T-helper 9 cell (primary cell): ENCODE measurements around the gene PARD3.

Source experiments
- DNase-seq: peaks from one replicate; pipeline ENCODE4 v3.0.0-alpha.2; 2020

Gene PARD3

DNA sequence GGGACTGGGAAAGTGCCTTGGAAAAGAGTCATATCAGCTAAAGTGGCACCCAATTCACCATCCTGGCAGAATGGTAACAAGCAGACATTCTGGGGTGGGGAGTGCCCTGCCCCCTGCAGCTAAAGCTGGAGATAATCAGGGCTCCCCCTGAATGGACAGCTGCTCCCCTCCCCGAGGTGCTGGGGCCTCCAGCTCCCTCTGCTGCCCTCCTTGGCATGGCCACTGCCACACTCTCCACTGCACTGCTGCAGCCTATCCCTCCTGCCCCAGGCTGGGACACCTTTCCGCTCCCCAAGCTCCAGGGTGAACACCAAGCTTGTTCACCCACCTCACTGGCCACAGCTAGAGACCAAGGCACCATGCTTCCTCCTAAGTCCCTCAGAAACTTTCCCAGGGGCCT is 9.8 kb upstream of the PARD3 start:
- DNase-seq = no peak

DNA sequence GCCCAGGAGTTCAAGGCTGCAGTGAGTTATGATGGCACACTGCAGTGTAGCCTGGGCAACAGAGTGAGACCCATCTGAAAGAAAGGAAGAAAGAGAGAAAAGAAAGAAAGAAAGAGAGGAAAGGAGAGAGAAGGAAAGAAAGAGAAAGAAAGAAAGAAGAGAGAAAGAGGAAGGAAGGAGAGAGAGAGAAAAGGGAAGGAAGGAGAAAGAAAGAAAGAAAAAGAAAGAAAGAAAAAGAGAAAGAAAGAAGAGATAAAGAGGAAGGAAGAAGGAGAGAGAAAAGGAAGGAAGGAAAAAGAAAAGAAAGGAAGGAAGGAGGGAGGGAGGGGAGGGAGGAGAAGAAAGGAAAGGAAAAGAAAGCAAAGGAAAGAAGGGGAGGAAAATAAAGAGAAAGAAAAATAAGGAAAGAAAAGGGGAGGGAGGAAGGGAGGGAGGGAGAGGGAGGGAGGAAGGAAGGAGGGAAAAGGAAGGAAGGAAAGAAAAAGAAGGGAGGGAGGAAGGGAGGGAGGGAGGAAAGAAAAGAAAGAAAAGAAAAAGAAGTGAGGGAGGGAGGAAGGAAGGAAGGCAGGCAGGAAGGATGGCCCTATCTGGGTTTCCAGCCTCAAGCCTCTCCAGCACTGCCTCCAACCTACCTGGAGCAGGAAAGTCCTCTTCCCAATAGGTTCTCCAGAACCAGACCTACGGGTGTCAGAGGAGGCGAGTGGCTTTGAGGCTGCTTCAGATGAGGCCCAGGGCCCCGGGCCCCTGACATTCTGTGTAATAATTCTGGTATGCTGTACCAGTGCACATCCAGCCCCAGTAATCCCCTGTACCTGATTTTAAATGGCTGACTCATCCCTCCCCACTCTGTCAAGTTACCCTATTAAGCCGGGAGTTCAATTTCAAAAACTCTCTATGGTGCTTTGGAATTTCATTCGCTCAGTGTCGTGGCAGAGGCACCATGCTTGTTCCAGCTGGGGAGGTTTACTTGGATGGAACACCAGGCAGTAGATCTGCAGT is 6.8 kb upstream of the PARD3 start:
- DNase-seq = no peak

DNA sequence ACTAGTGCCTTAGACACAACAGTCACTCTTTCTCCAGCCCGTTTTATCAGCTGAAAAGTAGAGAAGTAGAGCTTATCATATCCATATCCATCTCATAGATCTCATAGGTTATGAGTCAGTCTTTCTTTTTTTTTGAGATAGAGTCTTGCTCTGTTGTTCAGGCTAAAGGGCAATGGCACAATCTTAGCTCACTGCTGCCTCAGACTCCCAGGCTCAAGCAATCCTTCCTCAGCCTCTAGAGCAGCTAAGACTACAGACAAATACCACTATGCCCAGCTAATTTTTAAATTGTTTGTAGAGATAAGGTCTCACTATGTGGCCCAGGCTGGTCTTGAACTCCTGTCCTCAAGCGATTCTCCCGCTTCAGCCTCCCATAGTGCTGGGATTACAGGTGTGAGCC is 2.5 kb upstream of the PARD3 start:
- no peak for DNase-seq

DNA sequence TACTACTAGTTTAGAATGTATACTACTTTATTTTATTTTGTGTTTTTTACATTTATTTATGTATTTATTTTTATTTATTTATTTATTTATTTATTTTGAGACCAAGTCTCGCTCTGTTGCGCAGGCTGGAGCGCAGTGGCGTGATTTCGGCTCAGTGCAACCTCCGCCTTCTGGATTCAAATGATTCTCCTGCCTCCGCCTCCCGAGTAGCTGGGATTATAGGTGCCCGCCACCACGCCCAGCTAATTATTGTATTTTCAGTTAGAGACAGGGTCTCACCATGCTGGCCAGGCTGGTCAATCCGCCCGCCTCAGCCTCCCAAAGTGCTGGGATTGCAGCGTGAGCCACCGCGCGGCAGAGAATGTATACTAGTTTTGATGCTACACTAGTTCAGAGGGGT is 2.0 kb upstream of the PARD3 start:
- no peak for DNase-seq

DNA sequence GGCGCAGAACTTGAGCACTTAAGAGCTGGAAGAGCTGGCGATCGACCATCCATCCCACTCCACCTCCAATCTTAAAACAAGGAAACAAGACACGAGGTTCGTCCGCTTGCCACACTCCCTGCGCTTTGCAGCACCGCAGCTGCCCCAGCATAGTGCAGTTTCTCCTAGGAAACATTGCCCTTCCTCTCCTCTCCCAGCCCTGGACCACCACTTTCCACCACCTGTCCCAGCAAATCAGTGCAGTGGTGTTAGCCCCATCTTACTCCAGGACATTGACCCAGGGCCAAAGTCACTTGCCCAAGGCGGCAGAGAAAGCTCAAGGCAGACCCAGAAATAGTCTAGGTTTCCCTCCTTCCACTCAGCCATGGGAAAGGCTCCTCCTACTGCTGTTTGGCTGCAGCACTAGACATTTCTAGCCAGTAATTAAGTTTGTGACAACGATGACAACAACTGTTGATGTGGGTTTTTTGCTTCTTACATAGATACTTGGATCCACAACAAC is 1.5 kb upstream of the PARD3 start:
- no peak for DNase-seq

DNA sequence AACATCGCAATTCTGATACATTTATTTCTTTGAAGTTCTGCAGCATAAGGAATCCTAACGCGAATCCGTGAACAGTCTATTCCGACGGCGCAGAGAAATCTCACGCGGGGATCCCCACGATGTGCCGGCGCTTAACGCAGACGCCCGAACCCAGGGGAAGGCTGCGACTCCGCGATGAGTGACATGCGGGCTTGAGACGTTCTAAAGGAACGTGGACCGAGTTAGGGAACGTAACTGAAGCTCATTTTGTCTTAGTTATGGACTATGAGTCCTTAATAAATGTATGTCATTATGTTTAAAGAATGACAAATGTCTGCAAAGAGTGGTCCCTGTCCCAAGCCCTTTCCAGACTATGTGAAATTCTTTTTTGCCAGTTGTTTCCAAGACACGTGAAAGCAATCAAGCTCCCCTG is 995 bp upstream of the PARD3 start:
- no peak for DNase-seq

DNA sequence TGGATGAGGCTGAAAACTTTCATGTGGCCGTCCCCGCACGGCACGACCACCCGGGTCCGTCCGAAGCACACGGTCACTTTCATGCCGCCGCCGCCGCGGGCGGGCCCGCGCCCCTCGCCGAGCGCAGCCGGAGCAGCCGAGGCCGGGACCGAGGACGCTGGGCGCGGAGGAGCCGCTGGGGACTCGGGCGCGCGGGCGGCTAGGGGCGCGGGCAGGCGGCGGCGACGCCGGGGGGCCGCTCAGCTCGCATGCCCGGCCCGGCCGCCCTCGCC is 247 bp downstream of the PARD3 start:
- DNase-seq = no peak

DNA sequence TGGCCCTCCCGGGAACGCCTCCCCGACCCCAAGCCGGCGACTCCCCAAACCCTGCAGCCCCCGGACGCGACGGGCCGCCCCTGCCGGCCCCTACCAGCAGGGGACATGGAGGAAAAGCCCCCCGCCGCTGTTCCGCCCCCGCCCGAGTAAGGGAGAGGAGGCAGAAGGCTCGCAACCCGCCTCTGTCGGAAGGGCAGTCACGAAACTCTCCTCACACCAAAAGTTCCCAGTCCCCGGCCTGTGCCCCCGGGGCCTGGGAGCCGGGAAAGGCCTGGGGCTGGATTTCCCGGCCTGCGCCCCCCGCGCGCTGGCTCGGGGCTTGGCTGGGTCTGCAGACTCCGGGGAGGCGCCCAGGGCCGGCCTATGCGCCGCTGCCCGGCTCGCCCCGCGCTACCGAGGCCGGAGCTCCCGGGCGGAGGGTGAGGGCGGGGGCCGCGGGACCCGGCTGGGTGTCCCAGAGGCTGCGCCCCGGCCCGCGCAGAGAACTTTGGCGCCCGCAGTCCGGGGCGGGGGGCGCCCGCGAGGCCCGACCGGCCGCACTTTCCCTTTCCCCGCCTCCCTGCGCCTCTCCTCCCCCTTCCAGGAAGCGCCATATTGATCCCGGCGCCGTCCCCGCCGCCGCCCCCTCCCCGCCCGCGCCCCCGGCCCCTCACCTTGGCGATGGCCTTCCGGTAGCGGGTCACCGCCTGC is 728 bp downstream of the PARD3 start:
- no peak for DNase-seq

DNA sequence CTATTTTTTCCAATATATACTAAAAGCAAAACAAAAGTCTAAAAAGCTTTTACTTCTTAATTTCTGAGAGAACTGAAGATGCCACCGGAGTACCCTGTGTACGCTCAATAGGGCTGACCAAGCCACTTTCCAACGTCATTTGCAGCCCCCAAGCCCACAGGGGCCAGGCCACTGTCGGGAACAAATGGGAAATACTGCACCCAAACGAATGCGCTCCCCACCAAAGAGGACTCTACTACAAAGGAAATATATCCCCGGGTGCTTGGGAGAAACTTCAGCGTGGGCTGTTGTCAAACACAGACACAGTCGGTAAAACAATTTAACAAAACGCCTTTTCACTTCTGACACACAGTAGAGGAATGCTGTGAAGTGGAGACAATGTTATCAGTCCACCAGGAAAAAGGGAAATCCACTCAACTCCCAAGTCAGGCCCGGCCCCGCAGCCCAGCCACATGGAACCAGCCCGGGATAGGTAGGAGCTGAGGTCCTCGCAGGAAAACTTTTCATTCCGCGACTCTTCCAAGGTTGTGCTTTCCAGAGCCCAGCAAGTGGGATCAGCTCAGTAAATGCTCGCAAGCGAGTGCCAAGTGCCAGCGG is 1.4 kb downstream of the PARD3 start:
- DNase-seq = no peak

DNA sequence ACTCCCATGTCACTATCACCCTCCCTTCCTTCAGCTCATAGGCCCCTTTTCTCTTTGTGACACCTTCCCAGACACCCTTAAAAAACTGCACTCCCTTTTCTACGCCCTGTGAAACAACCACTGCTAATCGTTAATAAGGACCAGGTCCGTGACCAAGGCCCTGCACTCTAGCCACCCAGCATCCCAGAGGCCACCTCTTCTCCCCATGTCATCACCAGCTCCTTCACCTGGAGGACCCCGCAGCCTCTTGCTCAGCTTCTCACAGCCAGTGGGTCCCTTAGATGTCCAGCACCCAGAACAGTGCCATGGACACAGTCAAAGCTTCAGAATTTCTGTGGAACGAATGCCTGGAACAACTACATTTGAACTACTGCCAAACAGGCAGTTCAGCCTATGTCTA is 2.3 kb downstream of the PARD3 start:
- DNase-seq = no peak

DNA sequence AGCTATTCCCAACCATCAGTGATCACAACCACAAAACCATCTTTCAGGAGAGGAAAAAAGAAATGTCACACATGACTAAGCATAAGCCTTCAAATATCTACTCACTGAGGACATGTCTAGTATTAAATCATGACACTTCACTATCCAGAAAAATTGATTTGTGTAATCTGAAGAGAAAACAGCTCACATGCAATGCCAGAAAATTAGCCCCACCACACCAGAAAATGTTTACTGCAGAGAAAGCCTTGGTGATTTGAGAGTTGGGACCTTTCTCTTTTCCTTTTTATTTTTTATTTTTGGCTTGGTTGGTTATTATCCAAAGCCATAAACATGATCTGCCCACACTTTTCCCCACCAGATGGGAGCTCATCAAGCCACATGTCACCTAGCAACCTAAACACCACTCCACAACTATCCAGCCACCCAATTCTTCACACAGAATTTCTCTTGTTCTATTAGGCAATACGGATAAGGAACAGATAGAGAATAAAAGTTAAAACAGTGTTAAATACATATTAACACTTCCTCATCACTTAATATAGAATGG is 3.1 kb downstream of the PARD3 start:
- DNase-seq = no peak

DNA sequence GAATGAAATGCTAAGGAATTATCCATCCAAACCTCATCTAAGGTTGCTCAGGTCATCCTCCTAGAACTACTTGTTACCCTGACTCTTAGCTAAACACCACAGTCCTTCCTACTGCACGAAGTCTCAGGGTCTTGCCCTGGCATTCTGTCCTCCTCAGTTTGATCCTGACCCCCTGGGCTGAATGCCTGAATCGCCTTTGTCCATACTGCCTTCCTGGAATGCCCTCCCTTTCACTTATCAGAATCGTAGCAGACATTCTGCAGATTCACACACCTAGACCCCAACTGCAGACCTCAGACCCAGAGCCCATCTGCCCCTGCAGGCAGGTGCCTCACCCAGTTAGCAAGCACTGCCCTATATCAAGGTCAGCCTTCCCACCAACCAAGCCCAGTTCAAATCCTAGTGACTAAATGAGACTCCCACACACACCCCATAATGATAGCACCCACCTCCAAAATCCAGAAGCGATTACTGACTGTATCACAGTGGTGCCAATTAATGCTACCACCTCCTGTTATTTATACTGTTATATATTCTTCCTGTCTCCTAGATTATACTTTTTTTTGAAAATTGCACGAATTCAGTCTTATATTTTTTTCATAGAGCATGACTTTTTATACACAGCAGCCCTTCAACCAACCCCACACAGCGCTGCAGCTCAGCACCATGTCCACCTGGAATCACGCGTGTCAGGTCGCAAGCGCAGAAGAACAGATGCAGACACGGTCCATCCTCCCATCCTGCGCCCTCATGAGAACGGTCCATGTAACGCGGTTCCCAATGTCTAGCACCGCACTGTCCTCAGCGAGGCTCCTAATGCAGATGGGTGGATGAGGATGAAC is 3.7 kb downstream of the PARD3 start:
- DNase-seq = no peak

DNA sequence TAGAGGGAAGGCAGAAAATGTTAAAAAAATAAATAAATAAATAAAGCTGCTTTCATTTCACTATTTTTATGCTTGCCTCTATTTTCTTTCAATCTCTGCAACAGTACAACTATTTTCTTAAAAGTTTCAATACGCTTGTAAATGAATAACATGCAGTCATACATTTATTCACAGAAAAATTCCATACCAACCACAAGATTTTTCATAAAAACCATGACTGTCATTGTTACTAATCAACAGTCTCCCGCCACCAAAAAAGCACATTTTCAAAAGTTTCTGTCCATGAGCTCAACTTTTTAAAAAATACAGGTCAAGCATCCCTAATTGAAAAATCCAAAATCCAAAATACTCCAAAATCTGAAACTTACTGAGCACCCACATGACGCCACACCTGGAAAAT is 5.3 kb downstream of the PARD3 start:
- no peak for DNase-seq

DNA sequence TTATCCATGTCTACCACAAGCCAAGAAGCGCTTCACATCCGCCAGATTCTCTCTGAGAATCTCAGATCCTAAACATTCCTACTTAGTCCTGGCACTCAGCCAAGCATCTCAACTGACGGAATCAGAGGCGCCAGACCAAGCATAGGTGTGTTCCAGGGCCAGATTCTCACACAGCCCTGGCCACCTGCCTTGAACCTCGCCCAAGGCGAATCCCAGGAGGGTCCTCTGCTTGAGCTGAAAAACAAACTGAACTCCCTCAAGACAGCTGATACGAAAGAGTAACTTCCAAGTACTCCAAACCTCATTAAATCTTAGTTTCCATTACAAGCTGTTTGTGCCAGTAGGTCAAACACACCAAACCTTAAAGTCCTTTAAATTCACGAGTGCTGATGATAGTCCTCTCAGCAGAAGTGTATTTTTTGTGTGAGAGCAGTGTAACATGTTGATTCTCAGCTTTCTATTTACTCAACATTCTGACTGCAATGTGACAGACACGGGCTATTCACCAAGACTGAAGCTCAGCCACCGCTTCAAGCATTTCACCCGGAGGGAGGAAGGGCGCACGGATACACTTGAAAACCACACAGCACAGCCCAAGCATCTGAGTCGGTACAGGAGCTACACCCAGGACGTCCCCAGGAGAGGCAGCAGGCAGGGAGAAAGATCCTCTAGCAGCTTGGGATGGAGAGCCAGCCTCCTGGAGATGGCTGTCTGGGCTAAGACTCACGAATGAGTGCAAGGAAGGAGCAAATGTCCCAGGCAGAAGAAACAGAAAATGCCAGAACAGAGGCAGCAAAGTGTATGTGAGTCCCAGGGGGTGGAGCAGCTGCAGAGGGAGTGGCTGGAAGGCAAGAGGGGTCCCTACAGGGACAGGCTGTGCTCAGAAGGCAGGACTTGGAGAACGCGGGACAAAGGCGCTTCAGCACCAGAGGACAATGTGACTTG is 6.0 kb downstream of the PARD3 start:
- DNase-seq = no peak

DNA sequence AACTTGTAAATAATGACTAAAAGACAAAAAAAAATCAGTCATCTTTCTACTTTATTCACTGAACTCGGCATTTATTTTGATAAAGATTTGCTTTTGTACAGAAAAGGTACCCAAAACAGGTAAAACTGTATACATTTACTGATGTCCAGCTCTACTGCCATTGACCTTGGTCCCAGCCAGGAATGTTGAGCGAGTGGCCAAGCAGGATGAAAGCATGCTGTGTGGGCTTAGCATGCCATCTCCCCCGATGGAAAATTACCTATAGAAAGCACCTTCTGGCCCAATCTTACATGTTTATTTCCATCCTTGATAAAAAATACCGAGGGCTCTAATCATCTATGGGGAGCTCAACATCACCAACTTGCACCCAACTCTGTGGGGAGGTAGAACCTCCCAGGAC is 6.8 kb downstream of the PARD3 start:
- no peak for DNase-seq

DNA sequence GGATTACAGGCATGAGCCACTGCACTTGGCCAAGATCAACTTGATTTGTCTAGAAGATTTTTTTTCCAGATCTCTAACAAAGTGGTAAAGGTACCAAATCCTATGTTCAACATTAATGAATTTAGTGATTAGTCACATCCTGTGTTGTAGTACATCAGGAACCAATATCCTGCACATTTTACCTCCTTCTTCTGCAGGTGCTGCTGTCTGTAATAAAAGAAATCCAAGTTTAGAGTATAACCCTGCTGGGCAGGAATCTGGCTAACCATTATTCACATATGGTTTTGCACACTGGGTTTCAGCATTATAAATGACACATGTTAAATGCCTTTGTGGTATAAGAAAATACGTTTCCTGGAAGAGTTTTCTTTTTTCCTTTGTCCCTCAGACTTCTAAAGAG is 10.8 kb downstream of the PARD3 start:
- no peak for DNase-seq

DNA sequence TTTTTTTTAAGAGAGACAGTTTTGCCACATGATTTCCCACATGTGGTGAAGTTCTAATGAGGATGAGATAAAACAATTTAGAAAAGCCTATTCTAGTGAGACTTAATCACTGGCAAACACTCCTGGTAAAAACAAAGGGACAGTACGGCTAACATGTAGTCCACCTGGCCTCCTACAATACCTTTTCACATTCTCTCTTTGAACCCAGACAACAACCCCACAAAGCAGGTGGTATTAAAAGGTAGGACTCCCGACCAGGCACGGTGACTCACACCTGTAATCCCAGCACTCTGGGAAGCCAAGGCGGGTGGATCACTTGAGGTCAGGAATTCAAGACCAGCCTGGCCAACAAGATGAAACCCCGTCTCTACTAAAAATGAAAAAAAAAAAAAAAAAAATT is 12.4 kb downstream of the PARD3 start:
- DNase-seq = no peak

DNA sequence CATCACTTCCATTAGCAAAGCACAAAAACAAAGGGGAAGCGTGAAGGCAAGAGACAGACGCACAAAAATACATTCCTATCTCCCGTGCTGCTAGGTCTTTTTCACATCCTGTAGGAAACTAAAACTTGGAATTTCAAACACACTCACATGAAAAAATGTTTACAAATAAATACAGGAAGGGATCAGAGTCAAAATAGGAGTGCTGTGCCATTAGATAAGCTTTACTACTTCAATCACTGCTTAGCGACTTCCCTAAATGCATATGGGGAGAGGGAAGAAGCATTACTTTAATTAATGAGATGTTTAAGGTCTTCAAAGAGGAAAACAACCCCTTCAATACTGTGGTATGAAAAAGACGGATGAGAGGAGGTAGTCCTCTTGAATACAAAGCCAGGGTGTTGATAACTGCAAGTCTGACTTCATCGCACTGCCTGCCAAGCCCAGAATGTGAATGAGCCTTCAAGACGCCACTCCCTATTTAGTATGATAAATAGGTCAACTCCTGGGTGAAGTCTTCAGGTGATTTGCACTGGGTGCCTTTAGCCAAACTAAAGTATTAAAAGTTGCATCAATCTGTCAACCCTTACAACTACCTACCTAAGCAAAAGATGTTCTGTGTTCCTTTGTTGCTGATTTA is 13.9 kb downstream of the PARD3 start:
- DNase-seq = no peak

DNA sequence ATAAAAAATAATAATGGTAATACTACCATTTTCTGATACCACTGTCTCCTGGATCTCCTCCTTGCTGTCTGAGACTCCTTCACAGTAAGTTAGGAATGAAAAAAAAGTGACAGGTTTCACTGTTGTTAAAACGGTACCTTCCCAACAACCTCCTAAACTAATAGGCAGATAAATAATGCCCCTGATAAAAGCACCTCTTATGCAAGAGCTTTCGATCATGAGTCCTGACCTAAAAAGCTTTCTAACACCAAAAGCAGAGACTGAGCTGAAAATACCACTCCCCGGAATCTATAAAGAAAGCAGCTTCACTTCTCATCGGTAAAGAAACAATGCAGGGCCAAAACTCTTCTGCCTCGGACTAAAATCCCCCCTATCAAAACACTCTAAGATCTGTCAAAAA is 14.5 kb downstream of the PARD3 start:
- DNase-seq = no peak

DNA sequence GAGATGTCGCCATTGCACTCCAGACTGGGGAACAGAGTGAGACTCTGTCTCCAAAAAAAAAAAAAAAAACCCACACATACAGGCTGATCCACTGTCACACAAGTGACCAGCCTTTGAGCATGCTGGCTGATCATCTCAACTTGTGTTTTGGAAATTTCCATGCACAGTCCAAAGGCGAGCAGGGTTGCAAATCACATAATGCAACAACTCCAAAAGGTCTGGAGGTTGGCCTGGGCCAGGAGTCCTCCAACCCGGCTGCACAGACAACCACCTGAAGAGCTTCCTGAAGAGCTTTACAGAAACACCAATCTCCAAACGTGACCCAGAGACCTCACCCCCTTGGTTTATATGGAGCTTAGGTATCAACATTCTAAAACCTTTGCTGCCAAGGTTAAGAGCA is 16.4 kb downstream of the PARD3 start:
- DNase-seq = no peak

DNA sequence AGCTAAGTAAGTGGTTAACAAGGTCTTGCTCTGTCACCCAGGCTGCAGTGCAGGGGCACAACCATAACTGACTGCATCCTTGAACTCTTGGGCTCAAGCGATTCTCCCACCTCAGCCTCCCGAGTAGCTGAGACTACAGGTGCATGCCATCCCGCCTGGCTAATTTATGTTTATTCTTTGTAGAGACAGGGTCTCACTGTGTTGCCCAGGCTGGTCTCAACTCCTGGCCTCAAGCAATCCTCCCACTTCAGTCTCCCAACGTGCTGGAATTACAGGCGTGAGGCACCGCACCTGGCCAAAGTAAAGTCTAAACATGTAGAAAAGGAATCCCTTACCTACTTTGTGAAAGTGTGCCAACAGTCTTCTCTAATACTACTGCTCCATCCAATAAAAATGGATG is 17.9 kb downstream of the PARD3 start:
- DNase-seq = no peak
